ENCODE results near the gene PLPP3.
A peak's percentile ranks its signal among the peaks of the same experiment; 100 is the strongest.

Gene PLPP3

GRCh38 chr1:56520016-56520601 is 59.3 kb downstream of the PLPP3 start:
- no peak for DNase-seq (ENCODE audit: low spot score)

- DNase-seq (ENCODE audit: low spot score), result no peak
These were observed 61.8 kb downstream of the PLPP3 start for GRCh38 chr1:56517404-56518130.

- DNase-seq (ENCODE audit: low spot score), result no peak
These were observed 62.7 kb downstream of the PLPP3 start for GRCh38 chr1:56516539-56517252.

- no peak for DNase-seq (ENCODE audit: low spot score)
These were observed 63.3 kb downstream of the PLPP3 start for GRCh38 chr1:56515898-56516538.

GRCh38 chr1:56512724-56513494 is 66.5 kb downstream of the PLPP3 start:
- DNase-seq (ENCODE audit: low spot score), result no peak

GRCh38 chr1:56511766-56512165 is 67.6 kb downstream of the PLPP3 start:
- DNase-seq (ENCODE audit: low spot score), result no peak

GRCh38 chr1:56511364-56511763 is 68.0 kb downstream of the PLPP3 start:
- DNase-seq (ENCODE audit: low spot score), result no peak

- no peak for DNase-seq (ENCODE audit: low spot score)
These were observed 68.7 kb downstream of the PLPP3 start for GRCh38 chr1:56510642-56511021.

- DNase-seq (ENCODE audit: low spot score), result no peak
These were observed 69.4 kb downstream of the PLPP3 start for GRCh38 chr1:56509713-56510641.

GRCh38 chr1:56508523-56508983 is 70.8 kb downstream of the PLPP3 start:
- peak; percentile 81 for DNase-seq (ENCODE audit: low spot score)

- DNase-seq (ENCODE audit: low spot score), result no peak
These were observed 71.3 kb downstream of the PLPP3 start for GRCh38 chr1:56507925-56508522.

GRCh38 chr1:56506951-56507491 is 72.3 kb downstream of the PLPP3 start:
- DNase-seq (ENCODE audit: low spot score), result no peak

- no peak for DNase-seq (ENCODE audit: low spot score)
These were observed 73.3 kb downstream of the PLPP3 start for GRCh38 chr1:56505792-56506743.

- no peak for DNase-seq (ENCODE audit: low spot score)
These were observed 76.6 kb downstream of the PLPP3 start for GRCh38 chr1:56502700-56503245.

GRCh38 chr1:56501888-56502287 is 77.5 kb downstream of the PLPP3 start:
- no peak for DNase-seq (ENCODE audit: low spot score)

GRCh38 chr1:56501426-56501825 is 77.9 kb downstream of the PLPP3 start:
- no peak for DNase-seq (ENCODE audit: low spot score)

GRCh38 chr1:56496821-56497772 is 82.3 kb downstream of the PLPP3 start:
- no peak for DNase-seq (ENCODE audit: low spot score)

Data from SW480 (cell line).